HG03097 (cell line): ENCODE results near the gene MAP2K5.

Experiments
- ATAC-seq: cut with Tn5 transposase; IDR thresholded peaks from one replicate; pipeline ENCODE4 v1.9.1; 2021; ENCODE audit not compliant: unreplicated experiment, low FRiP score

MAP2K5 gene

GRCh38 chr15:67745073-67746006, 202.8 kb downstream of the MAP2K5 start:
- no peak for ATAC-seq

- no peak for ATAC-seq
Measured at GRCh38 chr15:67746022-67746421, 203.5 kb downstream of the MAP2K5 start.

- ATAC-seq = no peak
Measured at GRCh38 chr15:67746450-67746849, 203.9 kb downstream of the MAP2K5 start.

- no peak for ATAC-seq
Measured at GRCh38 chr15:67747921-67748320, 205.4 kb downstream of the MAP2K5 start.

- ATAC-seq = no peak
Measured at GRCh38 chr15:67750371-67750770, 207.9 kb downstream of the MAP2K5 start.

- ATAC-seq = no peak
Measured at GRCh38 chr15:67753891-67754290, 211.4 kb downstream of the MAP2K5 start.

GRCh38 chr15:67755264-67755663, 212.8 kb downstream of the MAP2K5 start:
- ATAC-seq = no peak

GRCh38 chr15:67755936-67756335, 213.4 kb downstream of the MAP2K5 start:
- no peak for ATAC-seq

GRCh38 chr15:67758619-67759300, 216.3 kb downstream of the MAP2K5 start:
- ATAC-seq = no peak

- ATAC-seq = no peak
Measured at GRCh38 chr15:67760901-67761300, 218.4 kb downstream of the MAP2K5 start.

- ATAC-seq = no peak
Measured at GRCh38 chr15:67761343-67761742, 218.8 kb downstream of the MAP2K5 start.

- ATAC-seq = peak; percentile 69
Measured at GRCh38 chr15:67762610-67763368, 220.3 kb downstream of the MAP2K5 start.

GRCh38 chr15:67765701-67766100, 223.2 kb downstream of the MAP2K5 start:
- no peak for ATAC-seq

- no peak for ATAC-seq
Measured at GRCh38 chr15:67766968-67767367, 224.5 kb downstream of the MAP2K5 start.

GRCh38 chr15:67768313-67768977, 225.9 kb downstream of the MAP2K5 start:
- no peak for ATAC-seq

GRCh38 chr15:67769497-67770357, 227.2 kb downstream of the MAP2K5 start:
- ATAC-seq = no peak

GRCh38 chr15:67770358-67770628, 227.8 kb downstream of the MAP2K5 start:
- ATAC-seq = no peak

GRCh38 chr15:67771189-67771800, 228.8 kb downstream of the MAP2K5 start:
- no peak for ATAC-seq

- no peak for ATAC-seq
Measured at GRCh38 chr15:67774626-67775025, 232.1 kb downstream of the MAP2K5 start.
